NT2/D1 (cell line): ENCODE results near the gene EP400.

ENCODE experiments used
- DNase-seq: peaks from one replicate; pipeline ENCODE4 v3.0.0-alpha.2; 2011; ENCODE audit warnings: low read depth, low spot score
- H3K27me3 ChIP-seq: 2 replicates; pipeline ENCODE4 v1.6.0; 2011; ENCODE audit warnings: mild to moderate bottlenecking; ENCODE audit not compliant: insufficient read length, insufficient read depth
- H3K36me3 ChIP-seq: 2 replicates; pipeline ENCODE4 v1.6.1; 2011; ENCODE audit warnings: mild to moderate bottlenecking, low read length, mixed read lengths; ENCODE audit not compliant: insufficient read depth, insufficient read length
- H3K4me1 ChIP-seq: 2 replicates; pipeline ENCODE4 v1.5.1; 2011; ENCODE audit not compliant: insufficient read depth, insufficient read length
- H3K4me3 ChIP-seq: 2 replicates; pipeline ENCODE4 v1.5.1; 2011; ENCODE audit warnings: low read depth; ENCODE audit not compliant: insufficient read length
- H3K9ac ChIP-seq: 2 replicates; pipeline ENCODE4 v1.6.0; 2011; ENCODE audit warnings: low read depth; ENCODE audit not compliant: insufficient read length
- H3K9me3 ChIP-seq: 2 replicates; pipeline ENCODE4 v1.5.1; 2011; ENCODE audit warnings: mild to moderate bottlenecking, low read length; ENCODE audit not compliant: insufficient read depth
- SUZ12 ChIP-seq: IDR thresholded peaks from 2 replicates; pipeline ENCODE4 v1.6.1; 2011; ENCODE audit not compliant: insufficient read length, insufficient read depth; ENCODE audit errors: extremely low read depth
- YY1 ChIP-seq: IDR thresholded peaks from 2 replicates; pipeline ENCODE4 v1.6.1; 2011; ENCODE audit not compliant: insufficient read length, insufficient read depth
- ZNF274 ChIP-seq: IDR thresholded peaks from 2 replicates; pipeline ENCODE4 v1.6.1; 2011; ENCODE audit warnings: mild to moderate bottlenecking, low read depth, low read length

The EP400 gene

DNA sequence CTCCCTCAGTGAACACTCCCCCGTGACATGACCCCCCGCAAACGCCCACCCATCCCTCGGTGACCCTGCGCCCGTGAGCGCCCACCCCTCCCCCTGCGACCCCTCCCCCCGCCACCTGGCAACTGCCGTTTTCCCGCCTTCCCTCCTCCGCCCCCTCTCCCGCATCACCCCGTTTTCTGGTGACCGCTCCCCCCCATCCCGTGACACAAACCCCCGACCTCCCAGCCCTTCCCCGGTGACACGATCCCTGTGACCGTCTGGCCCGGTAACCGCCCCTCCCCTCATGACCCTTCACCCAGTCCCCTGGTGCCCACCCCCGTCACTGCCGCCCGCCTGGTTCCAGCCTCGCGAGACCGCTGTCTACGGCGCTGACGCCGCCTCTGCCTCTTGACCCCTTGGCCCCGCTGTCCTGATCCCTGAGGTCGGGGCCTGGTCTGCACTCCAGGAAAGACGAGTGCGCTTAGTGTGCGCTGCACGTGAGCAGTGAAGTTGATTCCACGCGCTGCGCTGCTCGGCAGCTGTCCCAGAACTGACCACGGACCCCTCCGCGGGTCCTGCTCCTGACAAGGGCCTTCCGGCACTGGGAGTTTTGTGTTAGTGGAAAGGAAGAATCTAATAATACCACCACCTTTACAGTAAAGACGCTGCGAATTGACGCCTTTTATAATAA is 135.0 kb downstream of the EP400 start:
- H3K9me3 ChIP-seq, result no peaks in the 10 kb centered on the region
- TF ChIP-seq SUZ12, result no peak
- TF ChIP-seq ZNF274, result no peak
- no peak for TF ChIP-seq YY1
- peak overlapping the region; percentile 94 for H3K9ac ChIP-seq
- H3K27me3 ChIP-seq, result no peaks in the 10 kb centered on the region
- DNase-seq, result no peak
- H3K36me3 ChIP-seq, result peaks cover 30% of the 10 kb centered on the region
- peak overlapping the region; percentile 93 for H3K4me3 ChIP-seq
- H3K4me1 ChIP-seq, result peaks cover 4% of the 10 kb centered on the region

DNA sequence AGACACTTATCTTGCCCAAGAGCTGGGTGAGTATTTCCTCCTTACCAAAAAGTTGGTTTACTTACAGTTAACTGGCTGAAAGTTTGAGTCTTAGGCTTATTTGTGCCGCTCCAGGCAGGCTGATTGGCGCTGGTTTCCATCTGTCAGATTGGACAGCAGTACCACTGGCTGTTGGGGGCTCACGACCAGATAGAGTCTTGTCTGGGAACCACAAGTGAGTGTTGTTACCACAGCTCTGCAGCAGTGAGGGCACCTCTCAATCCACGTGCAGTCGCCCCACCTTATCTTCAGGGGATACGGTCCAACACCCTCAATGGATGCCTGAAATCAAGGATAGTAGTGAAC is 135.5 kb downstream of the EP400 start:
- H3K36me3 ChIP-seq, result peaks cover 30% of the 10 kb centered on the region
- peaks cover 4% of the 10 kb centered on the region for H3K4me1 ChIP-seq
- no peaks in the 10 kb centered on the region for H3K9me3 ChIP-seq
- no peaks in the 10 kb centered on the region for H3K27me3 ChIP-seq
- peak overlapping the region; percentile 93 for H3K4me3 ChIP-seq
- peak overlapping the region; percentile 83 for H3K9ac ChIP-seq
- no peak for DNase-seq
- no peak for TF ChIP-seq ZNF274
- no peak for TF ChIP-seq SUZ12
- no peak for TF ChIP-seq YY1

DNA sequence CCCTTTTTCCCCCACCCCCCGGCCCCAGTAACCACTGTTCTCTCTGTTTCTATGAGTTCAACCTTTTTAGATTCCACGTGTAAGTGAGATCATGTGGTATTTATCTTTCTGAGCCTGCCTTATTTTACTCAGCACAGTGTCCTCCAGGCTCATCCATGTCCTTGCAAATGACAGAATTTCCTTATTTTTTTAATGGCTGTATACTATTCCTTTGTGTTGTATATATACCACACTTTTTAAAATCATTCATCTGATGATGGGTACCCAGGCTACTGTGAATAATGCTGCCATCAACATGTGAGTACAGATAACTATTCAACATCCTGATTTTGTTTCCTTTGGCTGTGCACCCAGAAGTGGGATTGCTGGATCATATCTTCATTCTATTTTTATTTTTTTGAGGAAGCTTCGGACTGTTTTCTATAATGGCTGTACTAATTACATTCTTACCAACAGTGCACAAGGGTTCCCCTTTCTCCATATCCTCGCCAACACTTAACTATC is 139.7 kb downstream of the EP400 start:
- Histone ChIP-seq H3K4me3 (no peak overlapping the region), H3K27me3 (no peaks in the 10 kb centered on the region), H3K9me3 (peaks cover 5% of the 10 kb centered on the region; the same call in 1 of the 2 replicates), H3K9ac (no peak overlapping the region), H3K36me3 (peaks cover 37% of the 10 kb centered on the region), H3K4me1 (peaks cover 4% of the 10 kb centered on the region)
- TF ChIP-seq SUZ12, result no peak
- no peak for TF ChIP-seq YY1
- TF ChIP-seq ZNF274, result no peak
- DNase-seq, result no peak

DNA sequence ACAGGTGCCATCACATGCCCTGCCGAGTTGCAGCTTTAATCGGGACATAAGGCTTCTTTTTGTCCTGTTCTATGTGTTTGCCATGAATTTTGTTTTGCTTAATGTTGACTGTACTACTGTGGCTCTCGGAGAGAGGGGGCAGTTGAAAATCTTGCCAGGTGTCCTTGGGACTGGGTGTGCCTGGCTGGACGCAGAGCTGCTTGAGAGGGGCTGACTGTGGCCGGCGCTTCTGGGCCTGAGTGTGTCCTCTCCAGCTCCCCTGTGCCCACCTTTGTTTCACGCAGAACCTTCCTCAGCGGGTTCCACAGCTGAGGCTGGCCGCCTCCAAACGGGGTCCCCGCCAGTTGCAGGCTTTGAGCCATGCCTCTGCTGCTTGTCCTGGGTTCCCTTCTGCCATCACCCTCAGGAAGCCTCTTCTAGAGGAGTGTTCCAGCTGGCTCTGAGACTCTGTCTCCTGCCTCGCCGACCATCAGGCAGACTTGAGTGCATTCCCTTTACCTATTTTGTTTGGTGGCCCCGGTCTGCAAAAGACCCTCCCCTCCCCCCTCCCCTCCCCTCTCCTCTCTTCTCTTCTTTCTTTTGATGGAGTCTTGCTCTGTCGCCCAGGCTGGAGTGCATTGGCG is 144.6 kb downstream of the EP400 start:
- no peak overlapping the region for H3K9ac ChIP-seq
- TF ChIP-seq ZNF274 (no peak), SUZ12 (no peak), YY1 (no peak)
- no peaks in the 10 kb centered on the region for H3K27me3 ChIP-seq
- peaks cover 22% of the 10 kb centered on the region for H3K9me3 ChIP-seq
- peaks cover 35% of the 10 kb centered on the region for H3K36me3 ChIP-seq
- H3K4me1 ChIP-seq, result no peaks in the 10 kb centered on the region
- DNase-seq, result no peak
- H3K4me3 ChIP-seq, result no peak overlapping the region

DNA sequence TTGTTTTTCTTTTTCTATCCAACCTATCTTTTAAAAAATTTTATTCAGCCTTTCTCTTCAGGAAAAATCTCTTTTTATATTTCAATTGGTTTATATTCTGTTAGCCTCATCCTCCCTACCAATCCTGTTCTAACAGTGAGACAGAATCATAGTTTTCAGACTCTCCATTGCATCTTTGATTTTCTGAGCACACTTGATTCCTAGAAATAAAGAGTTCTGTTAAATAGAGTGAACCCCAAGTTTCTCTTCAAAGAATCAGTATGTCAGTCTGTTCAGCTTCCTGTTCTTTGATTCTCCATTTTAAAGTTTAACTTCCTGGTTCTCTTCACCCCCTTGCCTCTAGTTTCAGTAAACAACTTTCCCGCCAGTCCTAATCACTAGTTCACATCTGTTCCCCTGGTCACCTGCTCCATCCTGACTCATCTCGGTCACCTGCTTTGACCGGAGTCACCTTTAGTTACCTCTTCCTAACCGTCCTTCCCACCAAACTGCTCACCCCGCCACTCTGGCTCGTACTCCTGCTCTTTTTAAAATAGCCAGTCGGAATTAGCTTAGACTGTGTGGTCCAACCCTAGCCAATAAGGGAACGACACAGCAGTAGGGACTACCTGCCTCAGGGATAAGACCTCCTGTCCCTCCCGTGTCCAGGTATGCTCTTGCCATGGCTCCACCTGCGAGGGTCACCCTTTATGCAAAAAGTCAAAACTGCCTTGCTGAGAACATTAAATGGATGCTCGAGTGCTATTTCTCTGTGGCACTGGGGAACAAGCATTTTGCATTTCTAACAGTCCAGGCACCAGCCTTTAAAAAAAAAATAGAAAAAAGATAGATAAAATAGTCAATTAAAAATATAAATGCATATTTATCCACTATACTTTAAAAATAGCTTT is 146.0 kb downstream of the EP400 start:
- Histone ChIP-seq H3K36me3 (peaks cover 41% of the 10 kb centered on the region), H3K27me3 (no peaks in the 10 kb centered on the region), H3K9ac (no peak overlapping the region), H3K4me3 (no peak overlapping the region), H3K4me1 (no peaks in the 10 kb centered on the region), H3K9me3 (peaks cover 22% of the 10 kb centered on the region)
- no peak for TF ChIP-seq SUZ12
- TF ChIP-seq ZNF274, result no peak
- TF ChIP-seq YY1, result no peak
- no peak for DNase-seq

DNA sequence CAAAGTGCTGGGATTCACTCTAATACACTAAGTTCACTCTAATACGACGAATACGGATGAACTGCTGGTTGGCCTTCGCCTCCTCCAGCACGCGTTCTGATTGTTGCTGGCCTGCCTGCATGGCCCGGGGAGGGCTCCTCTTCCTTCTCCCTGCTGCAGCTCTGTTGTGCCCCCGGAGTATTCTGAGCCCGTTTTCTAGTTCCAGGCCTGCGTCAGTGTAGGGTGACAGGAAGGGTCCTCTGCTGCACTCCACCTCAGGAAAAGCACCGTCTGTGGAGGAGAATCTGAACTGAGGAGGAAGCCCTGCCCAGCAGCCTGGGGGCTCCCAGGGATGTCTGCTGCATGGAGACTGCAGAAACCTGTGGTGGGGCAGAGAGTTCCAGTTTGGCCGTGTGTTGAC is 150.0 kb downstream of the EP400 start:
- Histone ChIP-seq H3K4me1 (peaks cover 4% of the 10 kb centered on the region), H3K36me3 (peaks cover 40% of the 10 kb centered on the region), H3K27me3 (no peaks in the 10 kb centered on the region), H3K9me3 (peaks cover 17% of the 10 kb centered on the region), H3K4me3 (no peak overlapping the region), H3K9ac (no peak overlapping the region)
- DNase-seq, result no peak
- no peak for TF ChIP-seq ZNF274
- no peak for TF ChIP-seq YY1
